NCI-H2081 treated with DMSO at 0.1 percent for 48 hours (cell line): ENCODE results near the gene MORF4L1.
"Not testable (repeated sequence)": the region's sequence is repeated elsewhere in the genome, so short reads cannot be mapped to it uniquely, and the experiment has no call there.

Experiments used
- DNase-seq: peaks from one replicate; lab custom pipeline; 2025; lab: John Stamatoyannopoulos, UW

Gene MORF4L1

GRCh38 chr15:78859971-78860719, 12.5 kb upstream of the MORF4L1 start:
- DNase-seq: peak; percentile 65

GRCh38 chr15:78865585-78865984, 7.1 kb upstream of the MORF4L1 start:
- not testable (repeated sequence) for DNase-seq

- DNase-seq: not testable (repeated sequence)
Observed at GRCh38 chr15:78866031-78866430, 6.7 kb upstream of the MORF4L1 start.

- no peak for DNase-seq
Observed at GRCh38 chr15:78866803-78867202, 5.9 kb upstream of the MORF4L1 start.

GRCh38 chr15:78868366-78868765, 4.3 kb upstream of the MORF4L1 start:
- no peak for DNase-seq

- not testable (repeated sequence) for DNase-seq
Observed at GRCh38 chr15:78871483-78872127, 1.1 kb upstream of the MORF4L1 start.

- peak; percentile 72 for DNase-seq
Observed at GRCh38 chr15:78872972-78873792, 492 bp downstream of the MORF4L1 start.

- no peak for DNase-seq
Observed at GRCh38 chr15:78873793-78874765, 1.4 kb downstream of the MORF4L1 start.

GRCh38 chr15:78875107-78875914, 2.6 kb downstream of the MORF4L1 start:
- DNase-seq: no peak

GRCh38 chr15:78876954-78877353, 4.3 kb downstream of the MORF4L1 start:
- not testable (repeated sequence) for DNase-seq

GRCh38 chr15:78878356-78878755, 5.7 kb downstream of the MORF4L1 start:
- no peak for DNase-seq

GRCh38 chr15:78879517-78880241, 7.0 kb downstream of the MORF4L1 start:
- DNase-seq: no peak

- no peak for DNase-seq
Observed at GRCh38 chr15:78880242-78880533, 7.5 kb downstream of the MORF4L1 start.

GRCh38 chr15:78880813-78881212, 8.1 kb downstream of the MORF4L1 start:
- DNase-seq: no peak

- DNase-seq: no peak
Observed at GRCh38 chr15:78881681-78882080, 9.0 kb downstream of the MORF4L1 start.

- DNase-seq: no peak
Observed at GRCh38 chr15:78889000-78889399, 16.3 kb downstream of the MORF4L1 start.

- no peak for DNase-seq
Observed at GRCh38 chr15:78893538-78893937, 20.8 kb downstream of the MORF4L1 start.

GRCh38 chr15:78895471-78895870, 22.8 kb downstream of the MORF4L1 start:
- DNase-seq: no peak

- no peak for DNase-seq
Observed at GRCh38 chr15:78898540-78898939, 25.9 kb downstream of the MORF4L1 start.
